ENCODE data around the gene FBXO36.

DNA sequence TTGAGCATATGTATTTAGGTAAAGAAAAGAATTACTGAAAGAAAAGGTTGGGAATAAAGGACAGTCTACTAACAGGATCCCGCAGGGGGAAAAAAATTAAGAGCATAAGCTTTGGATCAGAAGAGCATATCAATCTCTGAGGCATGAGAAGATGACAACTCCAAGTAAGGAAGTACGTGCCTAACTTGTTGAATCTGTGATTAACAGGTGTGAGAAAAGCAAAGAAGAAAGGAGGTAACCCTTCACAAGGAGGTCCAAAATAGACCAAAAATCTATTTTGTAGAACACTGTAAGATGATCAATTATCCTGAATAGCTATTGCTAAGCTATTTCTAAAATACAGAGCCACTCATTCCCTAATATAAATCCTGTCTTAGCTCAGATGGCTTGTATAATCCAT, 33.3 kb upstream of the FBXO36 start:
- TF ChIP-seq EZH2 (IDR thresholded peaks at IDR 0.05; ENCODE audit: insufficient read depth, poor library complexity, severe bottlenecking) = no peak
- TF ChIP-seq EZH2phosphoT487 (IDR thresholded peaks at IDR 0.05; ENCODE audit: insufficient read depth, low read depth) = no peak

All from GM23248 (cell line).